GM21367 (cell line): ENCODE measurements around the gene AHRR.
"Not testable (repeated sequence)": the region's sequence is repeated elsewhere in the genome, so short reads cannot be mapped to it uniquely, and the experiment has no call there.

Source experiments
- ATAC-seq: cut with Tn5 transposase; IDR thresholded peaks from one replicate; pipeline ENCODE4 v1.9.1; 2021; ENCODE audit not compliant: unreplicated experiment

The AHRR gene

GRCh38 chr5:321230-321725 is at the start of gene AHRR:
TSS of gene AHRR (plus strand) at chr5:321714. CDS start at chr5:343903, 22,189 bp downstream.
- ATAC-seq, result peak; percentile 41

DNA sequence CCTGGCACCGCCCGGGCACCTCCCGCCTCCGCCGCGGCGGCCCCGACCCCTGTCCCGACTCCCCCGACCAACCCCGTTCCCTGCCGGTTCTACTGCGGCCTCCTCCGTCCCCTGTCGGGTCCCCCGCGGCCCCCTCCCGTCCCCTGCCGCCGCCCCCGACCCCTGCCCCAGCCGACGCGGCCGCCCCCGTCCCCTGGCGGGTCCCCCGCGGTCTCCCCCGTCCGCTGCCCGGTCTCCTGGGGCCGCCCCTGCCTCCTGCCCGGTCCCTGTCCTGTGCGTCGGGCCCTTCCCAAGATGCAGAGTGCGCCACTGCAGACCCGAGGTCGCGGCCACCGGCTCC is 49.7 kb upstream of the AHRR start:
- peak; percentile 11 for ATAC-seq

DNA sequence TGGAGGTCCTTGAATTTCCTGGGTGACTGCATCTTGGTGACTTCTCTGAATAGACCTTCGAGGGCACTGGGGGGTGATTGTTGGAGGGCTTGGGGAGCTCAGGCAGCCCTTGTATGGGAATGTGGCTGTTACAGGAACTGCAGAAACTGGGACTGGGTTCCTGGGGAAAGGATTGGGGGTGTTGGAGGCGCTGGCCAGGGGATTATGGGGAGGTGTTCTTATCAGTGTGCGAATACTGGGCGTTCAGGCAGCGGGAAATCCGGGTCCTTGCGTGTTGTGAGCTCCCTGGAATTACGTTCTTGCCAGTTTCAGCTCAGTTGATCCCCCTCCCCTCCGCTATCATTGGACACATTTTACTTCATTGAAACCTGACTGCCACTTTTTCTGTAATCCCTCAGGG is 48.4 kb upstream of the AHRR start:
- ATAC-seq, result not testable (repeated sequence)

GRCh38 chr5:273491-273890 is 48.0 kb upstream of the AHRR start:
- ATAC-seq, result not testable (repeated sequence)

DNA sequence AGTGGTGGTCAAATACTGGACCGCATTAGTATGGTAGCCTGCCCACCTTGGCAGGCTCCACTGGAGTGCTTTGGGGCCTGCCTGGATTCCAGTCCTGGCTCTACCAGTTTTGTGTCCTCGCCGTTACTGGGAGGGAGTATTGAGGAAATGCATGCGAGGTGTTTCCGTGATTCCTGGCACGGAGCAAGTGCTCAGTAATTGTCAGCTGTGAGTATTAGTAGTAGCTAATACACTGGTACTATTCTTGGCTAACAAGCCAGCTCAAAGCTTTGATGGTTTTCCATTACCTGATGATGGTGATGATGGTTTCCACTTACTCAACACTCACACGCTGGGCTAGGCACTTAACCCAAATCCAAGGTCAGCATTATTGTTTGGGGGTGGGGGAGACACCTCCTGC is 47.2 kb upstream of the AHRR start:
- not testable (repeated sequence) for ATAC-seq

- ATAC-seq, result no peak
These were observed 42.9 kb upstream of the AHRR start for GRCh38 chr5:278646-279045.

- ATAC-seq, result not testable (repeated sequence)
These were observed 42.4 kb upstream of the AHRR start for GRCh38 chr5:279051-279665.

DNA sequence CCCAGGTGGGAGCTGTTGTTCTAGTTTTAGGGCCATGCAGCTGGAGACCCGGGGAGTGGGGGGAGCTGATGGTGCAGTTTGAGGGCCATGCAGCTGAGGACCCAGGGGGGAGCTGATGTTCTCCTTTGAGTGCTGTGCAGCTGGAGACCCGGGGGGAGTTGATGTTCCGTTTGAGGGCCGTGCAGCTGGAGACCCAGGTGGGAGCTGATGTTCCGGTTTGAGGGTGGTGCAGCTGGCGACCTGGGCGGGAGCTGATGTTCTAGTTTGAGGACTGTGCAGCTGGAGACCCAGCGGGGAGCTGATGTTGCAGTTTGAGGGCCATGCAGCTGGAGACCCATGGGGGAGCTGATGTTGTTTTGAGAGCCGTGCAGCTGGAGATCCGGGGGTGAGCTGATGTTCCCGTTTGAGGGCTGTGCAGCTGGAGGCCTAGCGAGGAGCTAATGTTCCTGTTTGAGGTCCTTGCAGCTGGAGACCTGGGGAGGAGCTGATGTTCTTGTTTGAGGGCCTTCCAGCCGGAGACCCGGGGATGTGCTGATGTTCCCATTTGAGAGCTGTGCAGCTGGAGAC is 35.4 kb upstream of the AHRR start:
- ATAC-seq, result no peak

- ATAC-seq, result not testable (repeated sequence)
These were observed 31.3 kb upstream of the AHRR start for GRCh38 chr5:290200-290599.

GRCh38 chr5:291345-291744 is 30.2 kb upstream of the AHRR start:
- not testable (repeated sequence) for ATAC-seq

- ATAC-seq, result not testable (repeated sequence)
These were observed 26.7 kb upstream of the AHRR start for GRCh38 chr5:294788-295187.

DNA sequence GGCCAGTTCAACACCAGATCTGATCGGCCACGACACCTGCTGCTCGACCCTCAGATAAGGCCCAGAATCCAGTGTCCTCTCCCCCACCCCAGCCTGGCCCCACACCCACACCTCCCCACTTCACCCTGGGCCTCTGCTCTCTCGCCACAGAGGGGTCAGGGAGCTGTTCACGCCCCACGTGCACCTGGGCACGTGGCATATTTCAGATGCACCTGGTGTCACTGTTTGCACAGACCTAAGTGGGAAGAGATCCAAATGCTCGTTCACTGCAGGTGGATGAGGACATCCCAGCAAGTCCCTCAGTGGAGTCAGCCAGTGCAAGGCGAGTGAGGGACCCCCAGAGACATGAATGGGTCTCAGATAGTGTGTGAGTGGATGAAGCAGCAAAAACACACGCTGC is 25.3 kb upstream of the AHRR start:
- not testable (repeated sequence) for ATAC-seq

DNA sequence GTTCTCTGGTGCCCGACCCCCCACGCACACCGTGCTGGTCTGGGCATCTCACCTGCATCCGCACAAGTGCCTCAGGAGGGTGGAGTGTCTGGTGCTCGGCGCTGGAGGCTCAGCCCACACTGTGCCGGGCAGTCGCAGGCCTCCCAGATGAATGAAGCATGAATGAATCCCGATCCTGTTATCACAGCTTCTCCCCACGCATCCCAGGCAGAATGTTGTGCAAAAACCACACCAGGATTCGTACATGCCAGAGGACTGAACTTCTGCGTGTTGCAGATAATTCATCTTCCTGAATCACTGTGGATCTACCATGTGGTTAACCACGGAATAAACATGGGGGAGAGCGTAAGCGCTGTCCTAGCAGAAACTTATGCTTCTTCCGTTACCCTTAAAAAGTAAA is 24.6 kb upstream of the AHRR start:
- ATAC-seq, result not testable (repeated sequence)

DNA sequence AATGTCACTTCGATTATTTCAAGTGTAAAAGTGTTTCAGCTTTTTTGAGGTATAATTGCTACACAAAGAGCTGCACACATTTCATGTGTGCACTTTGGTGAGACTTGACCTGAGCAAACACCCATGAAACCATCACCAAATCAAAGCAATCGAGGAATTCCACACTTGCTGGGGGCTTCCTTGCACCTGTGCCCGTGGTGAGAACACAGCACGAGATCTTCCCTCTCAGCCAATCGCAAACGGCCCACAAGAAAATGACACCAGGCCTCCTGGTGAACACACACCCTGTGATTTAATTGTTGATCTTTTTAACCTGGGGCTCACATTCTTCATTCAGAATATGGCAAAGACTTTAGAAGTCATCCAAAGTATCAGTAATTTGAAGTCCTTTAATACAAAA is 24.1 kb upstream of the AHRR start:
- ATAC-seq, result not testable (repeated sequence)

GRCh38 chr5:297991-298736 is 23.4 kb upstream of the AHRR start:
- ATAC-seq, result not testable (repeated sequence)

- ATAC-seq, result no peak
These were observed 22.8 kb upstream of the AHRR start for GRCh38 chr5:298737-299125.

DNA sequence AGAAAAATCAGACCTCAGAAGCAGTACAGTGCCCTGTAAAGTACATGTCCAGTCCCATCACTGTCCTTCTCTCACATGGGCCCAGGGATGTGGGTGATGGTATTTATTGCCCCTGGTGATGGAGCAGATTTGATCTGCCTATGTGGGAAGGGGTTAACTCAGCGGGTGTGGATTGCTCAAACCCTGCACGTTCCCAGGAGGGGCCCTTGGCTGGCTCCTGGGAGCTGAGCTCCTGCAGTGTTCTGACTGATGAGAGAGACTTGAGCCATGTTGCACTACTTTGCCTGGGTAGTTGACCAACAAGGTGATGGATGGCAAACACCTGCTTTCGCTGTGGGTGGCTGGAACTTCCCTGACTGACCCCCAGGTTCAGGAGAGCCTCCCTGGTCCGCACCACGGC is 21.6 kb upstream of the AHRR start:
- not testable (repeated sequence) for ATAC-seq

DNA sequence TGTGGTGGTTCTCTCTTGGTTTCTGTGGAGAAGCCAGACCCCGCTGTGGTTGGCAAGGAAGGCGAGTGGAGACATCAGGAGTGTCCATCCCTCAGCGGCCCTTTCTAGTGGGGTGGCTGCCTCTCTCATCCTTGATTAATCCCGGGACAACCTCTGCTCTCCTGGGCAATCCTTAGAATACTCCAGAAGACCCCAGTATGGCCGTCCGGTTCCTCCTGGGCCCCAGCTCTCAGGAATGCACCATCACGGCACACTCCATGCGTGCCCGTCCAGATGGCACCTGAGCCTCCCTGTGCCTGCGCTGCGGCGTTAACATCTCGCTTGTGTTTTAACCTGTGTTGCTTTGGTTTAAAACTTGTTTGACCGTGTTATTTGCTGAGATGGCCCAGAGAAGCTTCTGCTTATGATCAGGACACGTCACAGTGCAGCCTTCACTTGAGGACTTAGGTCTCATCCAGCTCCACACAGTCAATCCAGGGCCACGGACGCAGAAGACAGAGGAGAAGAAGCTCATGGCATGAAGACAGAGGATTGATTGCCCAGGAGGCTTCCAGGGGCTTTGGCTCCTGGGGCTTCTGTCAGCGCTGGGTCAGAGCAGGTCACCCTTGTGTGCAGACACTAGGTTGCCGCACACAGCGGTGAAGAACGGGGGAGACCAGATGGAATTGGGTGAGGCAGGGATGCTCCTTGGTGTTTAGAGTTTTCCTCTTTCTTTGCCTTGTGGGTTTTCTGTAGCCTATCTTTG is 20.7 kb upstream of the AHRR start:
- not testable (repeated sequence) for ATAC-seq

- not testable (repeated sequence) for ATAC-seq
These were observed 19.1 kb upstream of the AHRR start for GRCh38 chr5:302416-302815.

DNA sequence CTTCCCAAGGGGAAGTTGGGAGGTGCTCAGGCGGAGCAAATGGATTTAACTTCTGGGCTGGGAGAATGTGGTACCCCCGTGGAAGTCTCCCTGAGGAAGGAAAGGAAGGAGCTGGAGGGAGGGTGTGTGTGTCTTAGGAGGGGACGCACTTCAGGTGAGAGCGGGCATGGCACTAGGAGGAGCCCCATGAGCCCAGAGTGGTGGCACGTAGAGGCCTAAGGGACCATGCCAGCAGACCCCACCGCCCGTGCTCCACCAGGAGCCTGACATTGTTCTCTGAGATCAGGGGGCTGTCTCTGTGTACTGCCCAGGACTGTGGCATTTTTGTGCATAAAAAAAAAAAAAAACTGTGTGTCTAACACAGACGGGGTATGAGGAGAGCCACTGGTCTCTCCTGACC is 18.5 kb upstream of the AHRR start:
- ATAC-seq, result no peak

GRCh38 chr5:303741-304140 is 17.8 kb upstream of the AHRR start:
- not testable (repeated sequence) for ATAC-seq
